Stimulated activated CD8-positive, alpha-beta memory T cell treated with anti-CD3 and anti-CD28 coated beads, Interleukin-15, amount 100 ng/mL, for 24 hours (primary cell): ENCODE measurements around the gene UBE2I.
"Not testable (repeated sequence)": the region's sequence is repeated elsewhere in the genome, so short reads cannot be mapped to it uniquely, and the experiment has no call there.

Experiments
- DNase-seq: peaks from one replicate; pipeline ENCODE4 v3.0.0-alpha.2; 2020; ENCODE audit warnings: low read depth

The UBE2I gene

GRCh38 chr16:1314399-1315068 lies 5.1 kb downstream of the UBE2I start:
- no peak for DNase-seq

GRCh38 chr16:1315081-1316032 lies 5.9 kb downstream of the UBE2I start:
- DNase-seq = no peak

GRCh38 chr16:1316033-1316405 lies 6.6 kb downstream of the UBE2I start:
- no peak for DNase-seq

GRCh38 chr16:1317479-1318267 lies 8.2 kb downstream of the UBE2I start:
- no peak for DNase-seq

- no peak for DNase-seq
Measured at GRCh38 chr16:1318268-1318545, 8.8 kb downstream of the UBE2I start.

- DNase-seq = no peak
Measured at GRCh38 chr16:1319041-1319440, 9.6 kb downstream of the UBE2I start.

GRCh38 chr16:1320097-1320496 lies 10.7 kb downstream of the UBE2I start:
- DNase-seq = no peak

GRCh38 chr16:1320658-1321240 lies 11.3 kb downstream of the UBE2I start:
- no peak for DNase-seq

GRCh38 chr16:1322407-1322806 lies 13.0 kb downstream of the UBE2I start:
- DNase-seq = no peak

GRCh38 chr16:1323296-1324239 lies 14.1 kb downstream of the UBE2I start:
- no peak for DNase-seq

- no peak for DNase-seq
Measured at GRCh38 chr16:1324286-1324826, 14.9 kb downstream of the UBE2I start.

GRCh38 chr16:1325261-1325660 lies 15.8 kb downstream of the UBE2I start:
- DNase-seq = no peak

GRCh38 chr16:1325673-1326371 lies 16.4 kb downstream of the UBE2I start:
- no peak for DNase-seq

GRCh38 chr16:1326391-1326790 lies 17.0 kb downstream of the UBE2I start:
- DNase-seq = no peak

- DNase-seq = no peak
Measured at GRCh38 chr16:1326946-1327618, 17.6 kb downstream of the UBE2I start.

GRCh38 chr16:1327619-1327947 lies 18.1 kb downstream of the UBE2I start:
- DNase-seq = no peak

GRCh38 chr16:1328136-1328535 lies 18.7 kb downstream of the UBE2I start:
- DNase-seq = not testable (repeated sequence)

- DNase-seq = not testable (repeated sequence)
Measured at GRCh38 chr16:1328961-1329360, 19.5 kb downstream of the UBE2I start.

- no peak for DNase-seq
Measured at GRCh38 chr16:1330260-1330914, 21.0 kb downstream of the UBE2I start.
